Astrocyte of the hippocampus (primary cell): ENCODE measurements around the gene AXIN2.

ENCODE experiments used
- DNase-seq: peaks from one replicate; pipeline ENCODE4 v3.0.0; 2011; ENCODE audit warnings: low read depth, low spot score

Gene AXIN2

DNA sequence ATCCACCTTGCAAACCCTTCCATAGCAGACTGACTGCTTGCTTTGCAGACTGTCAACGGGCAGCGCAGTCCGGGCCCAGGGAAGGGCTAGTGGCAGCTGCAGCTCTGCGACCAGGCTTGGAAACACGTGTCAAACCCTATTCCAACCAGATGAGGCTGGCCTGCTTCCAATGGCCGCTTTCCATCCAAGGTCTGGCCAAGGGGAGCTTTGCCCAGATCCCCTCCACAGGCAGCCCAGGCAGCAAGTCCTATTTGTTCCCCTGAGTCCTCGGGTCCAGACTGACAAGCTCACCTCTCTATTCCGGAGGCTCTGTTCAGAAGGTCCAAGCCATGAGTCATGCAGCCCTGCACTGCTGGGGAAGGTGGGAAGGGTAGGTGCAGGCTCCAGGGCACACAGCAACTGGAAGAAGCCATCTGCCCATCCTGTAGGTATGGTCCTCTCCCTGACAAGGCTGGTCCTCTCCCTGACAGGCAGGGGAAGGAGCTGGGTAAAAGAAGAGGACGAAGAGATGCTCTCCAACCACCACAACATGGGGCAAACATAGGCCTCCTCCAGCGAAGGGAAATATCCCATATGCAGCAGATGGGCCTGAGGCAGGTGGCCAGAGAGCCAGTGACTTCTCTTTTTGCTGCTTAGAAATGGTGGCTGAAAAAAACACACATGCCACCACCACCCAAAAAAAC, 22.6 kb upstream of the AXIN2 start:
- peak; percentile 35 for DNase-seq

DNA sequence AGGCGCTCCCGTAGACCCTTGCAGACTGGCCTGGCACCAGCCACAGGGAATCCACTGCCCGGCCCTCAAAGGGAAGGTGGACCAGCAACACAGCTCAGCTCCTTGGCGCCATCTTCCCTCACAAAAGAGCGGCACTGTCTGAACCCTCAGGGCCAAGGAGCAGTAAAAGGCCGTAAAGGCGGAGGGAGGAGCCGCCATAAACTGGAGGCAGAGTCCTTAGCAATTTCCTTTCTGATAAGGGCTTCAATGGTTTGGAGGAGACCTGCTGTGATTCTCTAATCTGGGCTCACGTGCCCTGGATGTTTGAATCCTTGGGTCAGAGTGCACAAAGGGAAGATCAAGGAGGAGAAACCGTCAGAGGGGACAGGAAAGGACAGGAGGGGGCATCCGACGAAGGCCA, 15.5 kb upstream of the AXIN2 start:
- no peak for DNase-seq

DNA sequence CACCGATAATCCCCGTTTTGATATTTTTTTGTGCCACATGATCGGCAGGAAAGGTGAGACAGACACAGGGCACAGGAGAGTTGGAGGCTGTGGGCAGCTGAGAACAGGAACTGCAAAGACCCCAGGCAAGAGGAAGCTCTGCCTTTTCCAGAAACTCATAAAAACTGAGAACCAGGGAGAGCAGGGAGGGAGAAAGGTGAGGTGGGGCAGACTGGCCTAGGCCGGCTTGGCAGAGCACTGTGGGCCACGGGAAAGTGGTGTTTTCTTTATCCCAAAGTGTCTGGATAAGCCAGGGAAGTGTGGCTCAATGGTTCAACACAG, 11.8 kb upstream of the AXIN2 start:
- no peak for DNase-seq

DNA sequence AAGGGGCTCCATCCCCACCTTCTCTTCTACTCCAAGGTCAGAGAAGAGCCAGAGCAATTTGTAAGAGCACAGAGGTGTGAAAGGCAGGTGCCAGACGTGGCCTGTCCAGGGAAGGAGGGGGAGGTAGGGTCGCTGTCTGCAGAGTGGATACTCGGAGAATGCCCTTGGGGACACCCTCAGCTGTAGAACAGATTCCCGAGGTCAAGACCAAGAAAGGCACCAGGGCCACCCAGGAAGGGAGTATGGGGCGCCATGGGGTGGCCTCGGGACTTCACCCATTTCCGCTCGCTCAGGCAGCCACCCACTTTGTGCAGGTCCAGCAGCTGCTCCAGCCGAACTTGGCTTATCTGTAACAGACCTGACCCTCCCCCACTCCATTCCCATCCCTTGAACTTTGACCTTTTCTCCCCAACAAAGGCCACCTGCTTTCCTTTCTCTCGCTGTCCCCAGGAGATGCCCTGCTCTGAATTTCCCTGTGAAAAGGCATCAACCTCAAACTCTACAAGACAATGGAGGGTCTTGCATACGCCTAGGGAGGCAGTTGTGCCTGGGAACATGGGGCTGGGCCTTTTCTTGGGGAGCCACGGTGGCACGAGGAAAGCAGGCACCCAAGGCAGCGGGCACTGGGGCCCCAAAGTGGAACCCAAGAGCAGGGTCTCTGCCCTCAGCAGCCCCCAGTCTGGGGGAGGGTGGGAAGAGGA, 11.3 kb upstream of the AXIN2 start:
- no peak for DNase-seq

DNA sequence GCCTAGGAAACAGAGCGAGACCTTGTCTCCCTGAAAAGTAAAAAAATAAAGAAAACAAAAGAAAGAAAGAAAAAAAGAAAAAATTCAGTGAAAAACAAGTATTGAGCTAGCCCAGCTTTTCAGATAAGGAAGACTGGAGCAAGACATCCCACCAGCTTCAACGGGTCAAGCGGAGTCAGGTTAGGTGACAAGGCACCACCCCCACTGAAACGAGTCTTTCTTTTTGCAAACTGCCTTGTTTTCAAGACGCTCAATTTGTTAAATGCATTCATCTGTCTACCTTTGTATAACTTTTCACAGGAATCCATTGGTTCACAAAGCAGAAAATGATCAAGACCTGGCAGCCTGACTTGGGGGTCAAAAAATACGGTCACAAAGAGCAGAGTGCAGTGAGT, 10.7 kb upstream of the AXIN2 start:
- DNase-seq: no peak

DNA sequence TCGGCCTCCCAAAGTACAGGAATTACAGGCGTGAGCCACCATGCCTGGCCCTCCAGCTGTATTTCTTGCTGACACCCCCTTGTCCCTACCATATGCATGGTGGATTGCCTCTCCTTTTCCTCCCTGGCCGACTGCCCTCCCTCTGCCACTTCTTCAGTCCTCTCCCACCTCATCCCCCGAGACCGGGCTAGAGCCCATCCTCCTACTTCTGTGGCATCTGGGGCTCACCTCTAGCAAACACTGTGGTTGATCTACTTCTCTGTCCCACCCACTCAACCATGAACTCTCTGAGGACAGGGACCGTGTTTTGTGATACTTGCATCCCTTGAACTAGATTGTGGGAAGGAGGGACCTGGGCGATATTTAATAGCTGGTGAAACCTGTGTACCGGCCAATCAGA, 7.5 kb upstream of the AXIN2 start:
- no peak for DNase-seq

DNA sequence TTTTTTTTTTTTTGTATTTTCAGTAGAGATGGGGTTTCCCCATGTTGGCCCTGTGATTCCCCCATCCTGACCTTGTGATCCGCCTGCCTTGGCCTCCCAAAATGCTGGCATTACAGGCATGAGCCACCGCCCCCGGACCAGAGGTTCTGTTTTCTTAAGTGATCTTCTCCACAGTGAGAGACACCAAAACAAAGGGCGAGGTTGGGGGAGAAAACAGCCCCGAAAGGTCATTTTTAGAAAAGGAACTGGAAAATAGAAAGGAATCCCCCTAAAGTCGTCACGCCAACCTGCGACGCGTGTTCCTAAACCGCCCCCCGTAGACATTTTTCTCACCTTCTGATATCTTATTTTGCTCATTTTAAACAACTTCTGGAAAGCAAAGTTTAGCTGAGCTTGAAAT, 6.1 kb upstream of the AXIN2 start:
- no peak for DNase-seq

DNA sequence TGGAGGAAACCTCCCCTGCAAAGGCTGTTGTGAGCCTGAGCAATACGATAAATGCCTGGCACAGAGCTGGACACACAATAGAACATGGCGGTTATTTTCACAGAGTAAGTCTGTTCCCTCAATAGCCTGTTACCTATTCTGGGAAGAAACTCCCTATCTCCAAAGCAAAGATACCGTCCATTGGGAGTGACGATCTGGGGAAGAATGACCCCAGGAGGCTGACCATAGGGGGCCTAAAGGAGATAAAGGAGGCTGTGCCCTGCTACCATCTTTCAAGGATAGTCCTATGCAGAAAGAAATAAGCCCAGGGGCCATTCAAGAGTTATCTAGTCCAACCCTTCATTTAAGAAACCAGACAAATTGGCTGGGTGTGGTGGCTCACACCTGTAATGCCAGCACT, 4.1 kb upstream of the AXIN2 start:
- DNase-seq: no peak

DNA sequence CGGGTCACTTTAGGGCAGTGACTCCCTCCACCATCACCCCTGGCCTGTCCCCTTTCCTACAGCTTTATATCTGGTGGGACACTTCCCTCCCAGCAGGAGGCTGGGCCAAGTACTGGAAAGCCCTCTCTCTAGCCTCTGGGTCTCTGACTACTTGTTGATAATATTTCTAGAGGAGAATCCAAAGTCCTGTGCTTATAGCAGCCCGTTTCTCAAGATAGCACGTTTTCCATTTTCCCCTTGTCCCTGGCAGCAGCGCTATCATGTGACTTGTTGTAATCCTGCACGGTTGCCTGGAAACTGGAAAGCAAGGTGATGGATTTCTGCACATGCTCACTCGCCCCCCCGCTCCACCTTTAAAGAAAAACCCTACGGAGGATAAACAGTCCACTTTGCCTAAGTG, 3.3 kb upstream of the AXIN2 start:
- peak; percentile 78 for DNase-seq

DNA sequence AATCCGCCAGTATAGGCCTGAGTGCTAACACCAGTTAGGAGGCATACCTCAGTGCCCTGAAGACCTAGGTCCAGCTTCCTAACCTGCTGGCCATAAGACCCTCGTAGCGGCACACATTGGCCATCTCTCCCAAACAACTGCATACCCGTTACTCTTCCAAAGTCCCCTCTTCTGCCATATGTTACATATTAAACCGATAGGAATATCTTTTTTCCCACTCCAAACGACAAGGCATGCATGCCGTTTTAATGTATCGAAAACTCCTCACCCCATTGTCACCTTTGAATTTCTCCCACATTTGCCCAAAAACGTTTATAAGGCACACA, 721 bp upstream of the AXIN2 start:
- DNase-seq: no peak

DNA sequence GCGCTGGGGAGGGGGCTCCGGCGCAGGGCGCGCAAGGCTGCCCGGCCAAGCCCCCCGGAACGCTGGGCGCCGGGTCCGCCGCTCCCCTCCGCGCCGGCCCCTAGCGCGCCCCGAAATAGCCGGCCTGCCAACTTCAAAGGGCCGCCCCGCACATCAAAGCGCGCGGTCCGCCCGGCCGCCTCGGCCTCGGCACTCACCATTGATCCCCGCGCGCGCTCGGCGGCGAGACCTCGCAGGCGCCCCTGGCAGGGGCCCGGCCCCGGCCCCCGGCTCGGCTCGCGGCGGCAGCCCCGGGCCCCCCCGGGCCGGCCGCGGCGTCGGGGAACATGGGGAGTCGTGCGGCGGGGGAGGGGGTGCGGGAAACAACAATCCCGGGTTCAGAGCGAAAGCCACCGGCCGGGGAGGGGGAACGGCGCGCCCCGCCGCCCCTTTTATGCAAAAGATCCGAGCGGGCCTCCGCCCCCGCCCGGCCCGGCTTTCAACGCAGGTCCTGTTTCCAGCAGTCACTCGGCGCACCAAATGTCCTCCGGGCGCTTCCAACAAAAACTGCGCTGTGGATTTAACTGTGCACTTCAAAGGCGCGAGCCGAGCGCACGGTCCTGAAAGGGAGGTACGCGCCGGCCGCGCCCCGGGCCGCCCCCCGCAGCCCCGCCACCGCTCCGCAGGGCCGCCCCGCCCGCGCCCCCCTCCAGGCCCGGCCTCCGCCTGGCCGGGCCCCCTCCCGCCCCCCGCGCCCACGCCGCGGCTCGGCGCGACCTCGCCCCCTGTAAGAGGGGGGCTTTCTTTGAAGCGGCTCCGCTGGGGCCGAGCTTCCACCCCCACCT, 608 bp downstream of the AXIN2 start:
- DNase-seq: peak; percentile 94

DNA sequence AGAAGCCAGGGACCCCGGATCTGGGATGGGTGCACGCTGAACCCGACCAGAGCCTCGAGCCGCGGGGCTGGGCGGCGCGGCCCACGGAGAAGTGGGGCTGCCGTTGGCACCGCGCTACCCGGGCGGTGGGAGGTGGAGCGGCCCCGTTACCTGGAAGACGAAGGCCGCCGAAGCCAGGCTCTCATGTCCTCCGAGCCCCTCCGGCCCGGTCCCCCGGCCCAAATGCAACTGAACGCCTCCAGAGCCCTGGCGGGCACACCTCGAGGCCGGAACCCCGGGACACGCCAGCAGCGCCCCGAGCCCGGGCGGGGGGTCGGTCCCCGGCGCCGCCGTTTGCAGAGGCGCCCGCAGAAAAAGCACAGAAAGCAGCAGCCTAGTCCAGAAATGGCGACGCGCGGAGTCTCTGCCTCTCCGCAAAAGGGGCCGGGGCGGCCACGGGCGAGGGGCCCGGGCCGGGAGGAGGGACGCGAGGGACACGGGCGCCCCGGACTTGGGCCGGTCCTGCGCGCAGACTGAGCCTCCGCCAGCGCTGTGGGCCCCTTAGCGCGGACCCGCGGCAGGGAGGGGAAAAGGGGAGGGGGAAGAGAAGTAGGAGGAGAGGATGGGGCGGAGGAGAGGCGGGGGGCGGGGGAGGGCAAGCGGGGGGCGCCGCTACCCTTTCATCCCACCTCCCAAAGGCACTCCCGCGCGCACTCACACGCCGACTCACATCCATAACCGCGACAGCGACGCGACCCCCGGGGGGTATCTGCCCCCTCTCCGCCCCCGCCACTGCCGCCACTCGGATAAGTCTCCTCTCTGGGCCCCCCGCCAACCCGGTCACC, 1.4 kb downstream of the AXIN2 start:
- peak; percentile 70 for DNase-seq

DNA sequence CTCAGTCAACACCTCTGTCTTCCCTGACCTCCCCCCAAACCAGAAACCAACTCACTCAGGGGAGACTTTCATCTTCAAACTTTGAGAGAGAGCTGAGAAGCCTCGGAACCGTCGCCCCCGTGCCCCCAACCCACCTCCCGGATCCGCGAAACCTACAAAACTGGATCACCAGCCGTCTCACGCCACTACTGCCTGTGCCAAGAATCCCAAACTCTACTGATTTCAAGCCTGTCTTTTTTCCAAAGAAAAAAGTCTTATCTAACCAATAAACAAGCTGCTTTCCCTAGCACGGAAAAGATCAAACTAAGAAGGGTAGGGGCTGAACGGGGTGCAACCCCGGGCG, 2.0 kb downstream of the AXIN2 start:
- peak; percentile 43 for DNase-seq

DNA sequence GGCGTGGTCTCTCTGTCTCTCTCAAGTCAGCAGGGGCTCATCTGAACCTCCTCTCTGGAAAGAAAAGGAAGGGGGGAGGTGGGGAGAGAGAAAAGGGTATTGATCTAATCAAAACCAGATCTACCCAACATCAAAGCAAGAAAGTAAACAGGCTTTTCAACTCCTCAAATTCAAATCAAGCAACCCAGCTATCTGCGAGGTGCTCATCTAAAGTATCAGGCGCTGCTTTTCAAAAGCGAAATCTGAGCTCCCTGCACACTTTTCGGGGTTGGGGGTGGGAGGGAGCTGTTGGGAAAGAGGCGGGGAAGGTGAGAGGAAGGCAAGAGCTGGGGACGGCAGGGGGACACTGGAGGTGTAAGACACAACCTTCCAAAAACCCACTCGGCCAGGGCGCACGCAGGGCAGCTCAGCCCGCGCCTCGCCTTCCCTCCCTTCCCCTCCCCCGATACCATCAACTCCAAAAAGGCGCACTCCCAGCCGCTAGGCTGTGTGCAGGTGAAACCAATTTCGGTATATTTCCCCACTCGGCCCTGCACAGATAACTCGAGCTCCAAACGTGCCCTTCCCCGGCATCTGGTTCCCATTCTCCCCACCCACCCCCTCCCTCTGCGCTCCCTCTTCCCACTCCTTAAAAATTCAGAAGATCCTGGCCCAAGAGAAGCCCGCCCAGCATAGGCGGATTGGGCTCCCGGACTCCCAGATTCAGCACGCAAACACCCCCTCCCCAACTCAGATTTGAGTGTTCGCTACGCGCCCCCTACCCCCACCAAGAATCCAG, 2.6 kb downstream of the AXIN2 start:
- DNase-seq: peak; percentile 22

DNA sequence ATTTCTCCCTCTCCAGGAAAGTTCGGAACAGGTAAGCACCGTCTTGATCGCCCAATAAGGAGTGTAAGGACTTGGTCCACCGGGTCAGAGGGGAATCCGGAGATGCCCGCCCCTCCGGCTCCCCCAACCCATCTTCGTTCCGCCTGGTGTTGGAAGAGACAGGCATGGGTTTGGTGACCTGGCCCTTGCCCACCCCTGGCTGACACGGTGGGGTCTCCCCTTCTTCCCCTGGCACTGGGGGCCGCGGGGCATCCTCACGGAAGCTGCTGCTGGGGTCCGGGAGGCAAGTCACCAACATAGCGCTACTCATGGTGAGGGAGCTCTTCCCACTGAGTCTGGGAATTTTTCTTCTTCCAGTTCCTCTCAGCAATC, 3.2 kb downstream of the AXIN2 start:
- no peak for DNase-seq

DNA sequence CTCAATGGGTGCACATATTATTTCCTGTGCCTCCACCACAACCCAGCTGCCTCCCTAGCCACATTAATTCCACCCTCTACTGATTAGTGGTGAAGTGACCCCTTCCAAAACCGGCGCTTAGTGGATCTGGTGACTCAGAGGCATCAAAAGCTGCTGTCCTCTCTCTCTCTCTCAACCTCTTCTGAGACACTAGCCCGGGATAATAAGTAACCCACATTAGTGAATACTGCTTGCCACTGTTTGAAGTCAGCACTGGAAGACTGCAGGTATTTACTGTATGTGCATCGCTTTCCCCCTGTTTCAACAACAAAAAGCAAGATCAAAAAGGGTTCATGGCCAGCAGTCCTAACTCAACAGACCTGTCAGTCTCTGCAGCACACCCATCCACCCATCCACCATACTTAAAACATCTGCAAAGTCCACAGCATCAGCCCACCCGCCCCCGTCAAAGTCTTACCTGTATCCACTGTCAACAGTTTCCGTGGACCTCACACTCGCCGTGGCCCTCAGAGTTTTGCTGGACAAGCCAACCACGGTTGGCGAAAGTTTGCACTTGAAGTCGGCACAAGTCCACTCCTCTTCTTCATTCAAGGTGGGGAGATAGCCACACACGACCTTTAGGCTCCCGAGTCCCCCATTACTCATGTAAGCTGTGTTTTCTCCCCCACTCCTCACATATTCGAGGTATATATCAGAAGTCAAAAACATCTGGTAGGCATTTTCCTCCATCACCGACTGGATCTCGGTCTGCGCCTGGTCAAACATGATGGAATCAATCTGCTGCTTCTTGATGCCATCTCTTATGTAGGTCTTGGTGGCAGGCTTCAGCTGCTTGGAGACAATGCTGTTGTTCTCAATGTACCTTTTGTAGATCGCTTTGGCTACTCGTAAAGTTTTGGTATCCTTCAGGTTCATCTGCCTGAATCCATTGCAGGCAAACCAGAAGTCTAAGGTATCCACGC, 3.8 kb downstream of the AXIN2 start:
- peak; percentile 88 for DNase-seq

DNA sequence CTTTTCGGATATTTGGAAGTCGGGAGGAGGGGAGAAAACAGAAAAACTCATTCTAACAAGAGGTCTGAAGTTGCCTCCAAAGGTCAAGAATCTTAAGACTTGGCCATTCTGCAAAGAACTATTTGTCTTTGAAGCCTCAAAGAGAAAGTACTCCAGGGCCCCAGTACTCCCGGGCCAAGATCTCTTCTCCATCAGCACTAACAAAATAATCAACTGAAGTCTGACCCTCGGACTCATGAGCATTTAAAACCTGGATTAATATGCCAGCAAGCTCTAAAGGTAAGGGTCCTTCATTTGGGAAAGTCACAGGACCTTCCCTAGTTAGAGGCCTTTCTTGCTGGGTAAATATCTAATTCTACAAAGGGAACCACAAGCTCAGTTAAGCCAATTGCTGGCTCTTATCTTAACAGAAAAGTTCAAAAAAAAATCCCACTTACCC, 4.5 kb downstream of the AXIN2 start:
- DNase-seq: no peak

DNA sequence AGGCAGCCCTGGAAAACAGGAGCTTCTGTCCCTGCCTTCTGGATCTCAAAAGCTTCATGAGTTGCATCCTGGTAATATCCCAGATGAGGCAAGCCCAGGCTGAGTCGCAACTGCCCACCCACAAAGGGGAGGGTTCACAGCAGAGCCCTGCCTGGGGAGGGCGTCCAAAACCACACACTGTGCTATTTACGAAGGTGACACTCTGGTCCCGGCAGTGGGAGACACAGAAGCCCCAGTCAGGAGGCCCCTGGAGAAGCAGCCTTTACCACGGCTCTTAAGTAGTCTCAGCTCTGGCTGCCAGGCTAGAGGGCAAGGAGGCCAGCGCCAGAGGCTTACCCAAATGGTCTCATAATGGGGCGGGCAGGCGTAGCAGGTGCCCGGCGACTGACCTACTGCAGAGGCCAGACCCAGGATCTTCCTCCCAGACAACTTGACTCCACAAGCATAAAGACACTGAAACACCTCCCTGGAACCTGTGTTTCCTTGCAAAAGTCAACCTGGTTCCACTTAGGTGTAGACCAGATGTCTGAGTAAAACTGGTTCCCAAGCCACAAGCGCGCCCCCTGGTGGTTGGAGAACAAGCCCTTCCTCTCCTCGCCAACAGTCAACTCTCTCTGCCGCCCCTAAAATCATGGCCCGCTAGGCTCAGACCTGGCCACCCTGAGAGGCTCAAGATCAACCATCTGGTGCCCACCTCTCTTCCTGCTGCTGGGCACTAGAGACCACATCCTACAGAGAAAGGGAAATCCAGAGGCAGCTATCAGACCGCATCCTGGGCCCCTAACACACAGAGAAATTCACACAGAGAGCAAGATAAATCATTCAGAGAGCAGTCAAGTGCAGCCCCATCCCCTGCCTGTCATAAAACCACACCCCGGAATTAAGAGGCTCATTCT, 5.2 kb downstream of the AXIN2 start:
- DNase-seq: peak; percentile 77

DNA sequence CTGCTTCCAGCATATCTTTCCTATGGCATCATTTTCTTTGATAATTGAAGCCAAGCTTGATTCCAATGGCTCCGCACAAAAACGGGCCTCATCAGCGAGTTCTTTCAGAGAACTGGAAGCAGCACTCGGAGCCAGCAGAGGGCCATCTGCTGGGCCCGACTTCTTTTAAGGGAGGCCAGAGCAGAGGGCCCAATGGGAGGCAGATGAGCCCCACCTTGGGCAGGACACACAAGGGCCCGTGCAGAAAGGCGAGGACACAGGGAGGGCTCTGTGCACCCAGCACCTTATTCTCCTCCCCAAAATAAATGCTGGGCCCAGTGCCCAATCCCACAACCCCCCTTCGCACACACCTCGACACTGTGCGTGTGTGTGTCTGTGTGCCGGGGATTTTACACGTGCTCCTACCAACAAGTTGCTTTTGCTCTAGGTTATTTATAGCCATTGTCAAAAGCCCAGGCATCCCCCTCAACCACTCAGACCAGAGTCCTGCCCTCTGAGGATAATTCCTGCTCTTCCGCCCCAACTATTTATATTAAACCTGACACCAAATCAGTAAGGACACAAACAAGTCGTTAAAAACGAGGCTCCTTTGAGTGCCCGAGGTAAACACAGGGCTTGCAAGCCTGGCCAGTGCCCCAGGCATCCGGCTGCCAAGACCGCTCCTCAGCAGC, 6.8 kb downstream of the AXIN2 start:
- DNase-seq: peak; percentile 46
